NCI-H1048 (cell line): ENCODE measurements around the gene SLC25A18.

Experiments
- DNase-seq: peaks from one replicate; lab custom pipeline; 2025; lab: John Stamatoyannopoulos, UW

Gene SLC25A18

GRCh38 chr22:17570851-17571631, 7.7 kb downstream of the SLC25A18 start:
- DNase-seq, result no peak

- no peak for DNase-seq
These were observed 11.9 kb downstream of the SLC25A18 start for GRCh38 chr22:17575151-17575550.

- DNase-seq, result no peak
These were observed 12.4 kb downstream of the SLC25A18 start for GRCh38 chr22:17575681-17576080.

- DNase-seq, result no peak
These were observed 13.2 kb downstream of the SLC25A18 start for GRCh38 chr22:17576470-17576869.

- DNase-seq, result no peak
These were observed 14.9 kb downstream of the SLC25A18 start for GRCh38 chr22:17578136-17578754.

- no peak for DNase-seq
These were observed 16.3 kb downstream of the SLC25A18 start for GRCh38 chr22:17579535-17579981.

GRCh38 chr22:17580441-17581031, 17.2 kb downstream of the SLC25A18 start:
- no peak for DNase-seq

- DNase-seq, result no peak
These were observed 17.8 kb downstream of the SLC25A18 start for GRCh38 chr22:17581056-17581455.

GRCh38 chr22:17581631-17582030, 18.3 kb downstream of the SLC25A18 start:
- no peak for DNase-seq

GRCh38 chr22:17583151-17583550, 19.9 kb downstream of the SLC25A18 start:
- no peak for DNase-seq

GRCh38 chr22:17586831-17587440, 23.6 kb downstream of the SLC25A18 start:
- DNase-seq, result no peak

GRCh38 chr22:17587629-17588028, 24.3 kb downstream of the SLC25A18 start:
- no peak for DNase-seq

GRCh38 chr22:17588606-17589005, 25.3 kb downstream of the SLC25A18 start:
- DNase-seq, result no peak

GRCh38 chr22:17589810-17590375, 26.6 kb downstream of the SLC25A18 start:
- no peak for DNase-seq

- no peak for DNase-seq
These were observed 27.3 kb downstream of the SLC25A18 start for GRCh38 chr22:17590586-17590985.

- no peak for DNase-seq
These were observed 28.9 kb downstream of the SLC25A18 start for GRCh38 chr22:17592201-17592600.

- DNase-seq, result no peak
These were observed 32.9 kb downstream of the SLC25A18 start for GRCh38 chr22:17596226-17596625.

GRCh38 chr22:17597217-17597616, 33.9 kb downstream of the SLC25A18 start:
- no peak for DNase-seq

- DNase-seq, result no peak
These were observed 35.0 kb downstream of the SLC25A18 start for GRCh38 chr22:17598318-17598717.

- no peak for DNase-seq
These were observed 37.7 kb downstream of the SLC25A18 start for GRCh38 chr22:17601031-17601430.

GRCh38 chr22:17603668-17604067, 40.4 kb downstream of the SLC25A18 start:
- DNase-seq, result no peak

GRCh38 chr22:17606496-17606895, 43.2 kb downstream of the SLC25A18 start:
- DNase-seq, result no peak
